ENCODE results near the gene ALX3.

ALX3 gene

DNA sequence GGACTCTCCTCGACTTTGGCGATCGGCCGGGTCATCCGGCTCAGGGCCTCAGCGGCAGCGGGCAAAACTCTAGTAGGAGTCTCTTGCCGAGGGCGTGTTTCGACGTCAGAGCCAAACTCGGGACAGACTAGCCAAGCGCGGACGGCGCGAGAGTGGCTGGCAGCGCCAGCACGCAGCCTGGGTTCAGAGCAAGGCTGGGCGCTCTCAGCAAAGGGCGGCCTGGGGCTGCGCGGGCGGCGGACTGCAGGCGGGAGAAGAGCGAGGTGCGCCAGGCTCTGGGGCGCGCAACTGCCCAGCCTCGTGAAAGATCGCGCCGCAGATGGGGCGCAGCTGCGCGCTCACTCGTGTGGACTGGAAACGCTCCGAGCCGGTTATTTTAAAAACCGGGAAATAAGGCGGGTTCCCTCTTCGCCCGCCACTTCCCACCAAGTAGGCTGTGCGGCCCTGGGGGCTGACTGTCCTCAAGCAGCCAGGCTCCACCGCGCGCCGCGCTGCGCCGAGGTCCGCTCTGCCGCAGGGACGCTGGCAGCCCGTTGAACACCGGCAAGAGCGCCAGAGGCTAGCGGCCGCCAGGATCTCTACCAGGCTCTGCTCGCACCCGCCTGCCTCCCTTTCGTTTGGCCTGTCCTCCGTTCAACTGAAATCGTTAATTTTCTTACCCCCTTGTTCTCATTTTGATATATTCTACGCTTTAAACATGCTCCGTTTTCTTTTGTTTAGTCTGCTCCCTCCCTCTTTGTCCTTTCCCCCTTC is 2.4 kb downstream of the ALX3 start:
- no peak for DNase-seq (ENCODE audit: low read depth, low spot score)
- no peak overlapping the region for H3K27ac ChIP-seq

DNA sequence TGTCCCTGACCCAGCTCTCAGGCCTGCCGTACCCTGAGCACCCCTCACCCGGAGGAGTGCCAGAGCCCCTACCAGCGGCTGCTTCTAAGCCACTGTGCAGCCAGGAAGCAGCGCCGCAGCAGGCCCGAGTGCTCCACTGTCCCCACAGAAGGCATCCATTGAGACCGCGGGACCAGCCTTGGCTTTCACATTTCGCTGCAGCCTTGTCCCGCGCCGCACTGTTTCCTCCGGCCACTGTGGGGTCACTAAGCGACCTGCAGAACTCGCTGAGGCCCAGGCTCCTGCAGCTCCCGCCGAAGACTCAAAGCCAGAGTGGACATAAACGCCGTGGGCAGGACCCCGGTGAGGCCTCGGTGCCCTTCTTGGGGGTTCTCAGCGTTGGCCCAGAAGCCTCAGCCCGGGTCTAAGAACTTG is 3.0 kb downstream of the ALX3 start:
- no peak overlapping the region for H3K27ac ChIP-seq
- DNase-seq (ENCODE audit: low read depth, low spot score): no peak

DNA sequence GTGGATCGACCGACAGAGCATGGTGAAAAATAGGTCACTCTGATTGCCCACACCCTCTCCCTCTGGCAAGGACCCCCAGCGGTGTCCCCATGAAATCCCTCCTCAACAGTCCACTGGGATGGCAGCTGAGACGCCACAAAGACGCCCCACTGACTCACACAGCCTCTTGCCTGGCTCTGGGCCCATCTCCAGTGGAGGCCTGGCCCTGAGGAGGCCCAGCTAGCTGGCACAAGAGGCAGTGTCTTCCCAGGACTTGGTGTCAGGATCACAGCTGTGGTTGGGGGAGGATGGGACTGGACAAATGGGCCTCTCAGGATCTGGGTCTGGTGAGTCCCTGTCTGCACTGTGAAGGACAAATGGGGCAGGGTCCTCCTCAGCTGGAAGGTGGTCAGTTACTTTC is 4.6 kb downstream of the ALX3 start:
- no peak overlapping the region for H3K27ac ChIP-seq
- no peak for DNase-seq (ENCODE audit: low read depth, low spot score)

DNA sequence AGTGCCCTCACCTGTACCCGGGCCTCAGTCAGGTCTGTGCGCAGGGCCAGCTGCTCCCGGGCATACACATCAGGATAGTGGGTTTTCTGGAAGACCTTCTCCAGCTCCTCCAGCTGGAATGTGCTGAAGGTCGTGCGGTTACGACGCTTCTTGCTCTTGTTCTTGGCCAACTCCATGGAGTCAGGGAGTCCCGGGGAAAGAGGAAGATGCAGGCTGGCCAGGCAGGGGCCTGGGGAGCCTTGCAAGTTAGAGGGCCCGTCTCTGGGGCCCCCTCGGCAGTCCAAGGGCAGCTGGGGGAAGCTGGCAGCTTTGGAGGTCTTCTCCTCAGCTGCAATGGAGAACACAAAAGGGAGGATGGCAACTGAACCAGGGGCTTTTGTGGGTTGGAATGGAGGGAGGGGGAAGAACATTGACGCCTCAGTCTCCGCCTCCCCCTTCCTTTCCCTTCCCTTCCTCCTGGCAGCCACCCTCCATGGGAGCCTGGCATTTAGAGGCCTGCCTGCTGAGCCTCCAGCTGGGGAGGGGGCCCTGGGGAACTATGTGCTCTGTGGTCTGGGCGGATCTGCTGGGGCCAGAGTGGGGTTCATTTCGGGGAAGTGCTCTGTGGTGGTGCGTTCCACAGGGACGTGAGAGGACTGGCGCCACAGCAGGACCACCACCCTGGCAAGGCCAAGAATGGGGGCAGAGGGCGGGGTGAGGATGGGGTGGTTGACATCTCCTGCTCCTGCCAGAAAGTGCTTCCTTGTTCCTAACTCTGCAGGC is 5.7 kb downstream of the ALX3 start:
- no peak overlapping the region for H3K27ac ChIP-seq
- no peak for DNase-seq (ENCODE audit: low read depth, low spot score)

DNA sequence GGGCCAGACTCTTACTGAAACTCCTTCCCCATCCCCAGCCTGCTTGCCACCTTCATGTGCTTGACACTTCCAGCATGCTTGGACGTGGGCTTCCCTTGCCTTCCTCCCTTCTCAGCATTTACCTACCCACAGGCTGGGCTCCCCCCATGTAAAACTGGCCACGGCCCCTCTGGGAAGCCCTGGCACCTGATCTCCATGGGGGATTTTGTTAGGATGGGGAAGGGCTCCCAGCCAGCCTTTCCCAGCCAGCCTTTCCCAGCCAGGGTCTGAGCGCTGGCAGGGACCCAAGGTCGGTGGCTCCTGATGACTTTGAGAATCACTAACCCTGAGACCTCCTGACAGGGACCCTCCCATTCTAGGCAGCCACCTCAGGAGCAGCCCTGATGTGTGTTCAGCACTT is 6.7 kb downstream of the ALX3 start:
- no peak for DNase-seq (ENCODE audit: low read depth, low spot score)
- no peak overlapping the region for H3K27ac ChIP-seq

DNA sequence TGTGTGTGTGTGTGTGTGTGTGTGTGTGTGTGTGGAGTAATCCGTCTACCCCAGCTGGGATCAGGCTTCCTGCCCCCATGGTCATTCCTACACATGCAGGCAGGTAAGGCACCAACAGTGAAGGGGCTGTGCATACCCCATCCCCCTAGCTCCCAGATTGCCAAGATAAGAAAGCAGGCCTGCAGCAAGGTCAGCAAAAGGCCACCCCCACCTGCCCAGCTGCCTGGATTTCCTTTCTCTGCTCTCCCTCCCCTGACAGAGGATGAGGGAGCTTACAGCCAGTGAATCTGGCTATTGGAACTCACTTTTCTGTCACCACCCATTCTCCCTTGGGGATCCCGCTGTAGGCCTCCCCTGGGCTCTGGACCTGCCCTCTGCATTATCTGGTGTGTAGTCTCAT is 7.9 kb downstream of the ALX3 start:
- no peak for DNase-seq (ENCODE audit: low read depth, low spot score)
- H3K27ac ChIP-seq: no peak overlapping the region

DNA sequence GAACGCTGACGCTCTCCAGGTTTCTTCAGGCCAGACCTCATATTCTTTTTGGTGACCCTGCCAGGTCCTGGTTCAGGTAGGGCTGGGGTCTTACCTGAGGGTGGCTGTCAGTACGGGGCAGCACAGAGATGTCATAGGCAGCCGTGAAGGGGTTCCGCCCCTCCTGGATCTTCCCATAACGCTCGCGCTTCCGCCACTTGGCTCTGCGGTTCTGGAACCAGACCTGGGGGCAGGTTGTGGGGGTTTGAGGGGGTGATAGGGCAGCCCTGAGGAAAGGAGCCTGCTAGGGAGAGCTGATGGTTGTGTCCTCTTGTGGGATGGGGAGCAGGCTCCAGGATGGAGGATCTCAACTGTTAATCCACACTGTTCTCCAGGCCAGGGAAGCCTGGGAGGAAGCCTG is 9.1 kb downstream of the ALX3 start:
- DNase-seq (ENCODE audit: low read depth, low spot score): no peak
- H3K27ac ChIP-seq: no peak overlapping the region

DNA sequence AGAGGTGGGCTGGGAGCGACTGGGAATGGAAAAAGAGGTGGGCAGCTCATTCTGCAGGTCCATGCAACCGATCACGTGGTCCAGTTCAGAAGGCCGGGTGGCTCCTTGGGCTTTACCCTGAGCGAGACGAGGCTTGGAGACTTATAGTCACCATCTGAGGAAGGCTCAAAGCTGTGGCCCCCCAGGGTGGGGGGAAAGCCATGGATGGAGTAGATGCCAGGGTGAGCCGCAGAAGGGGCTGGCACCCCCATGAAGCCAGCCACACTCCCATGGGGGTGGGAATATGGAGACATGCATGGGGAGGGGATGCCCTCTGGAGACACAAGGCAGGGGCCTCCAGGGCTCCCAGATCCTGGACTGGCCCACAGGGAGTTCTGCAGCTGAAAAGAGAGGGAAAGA is 9.8 kb downstream of the ALX3 start:
- no peak for DNase-seq (ENCODE audit: low read depth, low spot score)
- no peak overlapping the region for H3K27ac ChIP-seq

DNA sequence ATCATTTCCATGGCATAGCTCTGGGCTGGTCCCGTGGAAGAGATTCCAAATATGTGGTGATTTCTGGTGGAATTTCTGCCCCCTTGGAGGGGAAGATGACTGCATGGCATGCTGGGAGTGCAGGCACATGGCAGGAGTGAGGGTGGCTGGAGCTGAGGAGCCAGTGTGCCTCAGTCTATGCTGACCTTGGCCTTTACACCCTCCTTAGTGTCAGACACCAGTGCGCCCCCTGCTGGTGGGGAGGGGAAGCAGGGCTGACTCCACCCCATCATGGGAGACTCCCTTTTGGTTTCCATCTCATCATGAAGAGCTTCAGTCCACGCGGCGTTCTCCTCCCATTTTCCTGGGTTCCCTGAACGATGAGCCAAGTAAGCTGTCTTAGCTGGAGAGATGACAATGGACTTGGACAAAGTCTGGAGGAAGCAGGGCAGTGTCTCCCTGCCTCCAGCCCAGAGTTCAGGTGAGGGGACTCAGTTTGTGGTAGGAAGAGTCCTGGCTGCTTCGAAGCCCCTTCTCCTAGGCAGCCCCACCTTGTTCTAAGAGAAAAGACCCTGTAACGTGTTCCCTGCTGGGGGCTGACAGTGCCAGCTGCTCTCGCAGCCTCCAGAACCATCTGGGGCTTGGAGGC is 10.3 kb downstream of the ALX3 start:
- DNase-seq (ENCODE audit: low read depth, low spot score): no peak

DNA sequence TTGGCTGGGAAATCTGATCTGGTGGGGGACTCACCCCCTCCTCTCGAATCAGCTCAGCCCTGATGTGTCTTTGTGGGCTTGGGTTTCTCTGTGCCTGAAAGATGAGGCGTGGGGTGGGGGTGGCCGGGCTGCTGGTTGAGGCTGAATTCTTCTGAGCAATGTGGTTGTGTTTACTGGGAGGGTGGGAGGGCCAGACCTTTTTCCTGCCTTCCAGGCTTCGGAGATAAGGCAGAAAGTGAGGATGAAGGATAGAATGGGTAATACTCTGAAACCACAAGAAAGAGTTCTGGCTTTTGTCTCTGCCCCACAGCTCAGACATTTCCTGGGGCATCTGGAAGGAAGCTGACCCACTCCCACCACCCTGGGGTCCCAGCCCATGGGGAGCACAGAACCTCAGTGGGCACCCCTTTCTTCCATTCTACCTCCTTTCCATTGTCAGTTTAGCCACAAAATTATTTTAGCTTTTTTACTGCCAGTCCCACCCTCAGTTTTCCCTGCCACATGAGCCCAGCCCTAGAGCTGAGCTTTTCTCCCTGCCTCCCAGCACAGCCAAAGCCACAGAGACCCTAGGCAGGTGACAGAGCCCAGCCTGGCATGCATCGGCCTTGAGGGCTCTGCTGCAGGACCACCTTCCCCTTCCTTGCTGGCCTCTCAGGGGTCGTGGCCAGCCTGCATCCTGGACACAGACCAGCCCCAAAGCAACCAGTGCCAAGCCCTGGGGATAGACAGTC is 11.2 kb downstream of the ALX3 start:
- DNase-seq (ENCODE audit: low read depth, low spot score): no peak
- no peak overlapping the region for H3K27ac ChIP-seq

More for the DNA sequence above, 10.3 kb downstream of the ALX3 start:
- no peak overlapping the region for H3K27ac ChIP-seq

DNA sequence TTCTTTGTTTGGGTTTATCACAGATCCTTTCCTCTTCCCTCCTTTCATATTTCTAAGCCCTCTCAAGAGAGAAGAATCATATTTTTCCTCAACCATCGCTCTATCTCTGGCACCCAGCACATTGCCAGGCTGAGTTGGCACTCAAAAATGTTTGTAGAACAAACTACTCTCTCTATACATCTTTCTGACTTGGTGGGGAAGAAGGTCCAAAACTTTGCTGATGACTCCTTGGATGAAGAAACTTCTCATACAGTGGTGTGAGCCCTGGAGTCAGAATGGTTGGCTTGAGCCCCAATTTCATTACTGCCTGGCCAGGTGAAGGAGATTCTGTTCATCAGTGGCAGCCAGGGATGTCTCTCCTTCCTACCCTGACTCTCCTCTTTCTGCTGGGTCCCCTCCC is 11.9 kb downstream of the ALX3 start:
- DNase-seq (ENCODE audit: low read depth, low spot score): no peak
- H3K27ac ChIP-seq: no peak overlapping the region

DNA sequence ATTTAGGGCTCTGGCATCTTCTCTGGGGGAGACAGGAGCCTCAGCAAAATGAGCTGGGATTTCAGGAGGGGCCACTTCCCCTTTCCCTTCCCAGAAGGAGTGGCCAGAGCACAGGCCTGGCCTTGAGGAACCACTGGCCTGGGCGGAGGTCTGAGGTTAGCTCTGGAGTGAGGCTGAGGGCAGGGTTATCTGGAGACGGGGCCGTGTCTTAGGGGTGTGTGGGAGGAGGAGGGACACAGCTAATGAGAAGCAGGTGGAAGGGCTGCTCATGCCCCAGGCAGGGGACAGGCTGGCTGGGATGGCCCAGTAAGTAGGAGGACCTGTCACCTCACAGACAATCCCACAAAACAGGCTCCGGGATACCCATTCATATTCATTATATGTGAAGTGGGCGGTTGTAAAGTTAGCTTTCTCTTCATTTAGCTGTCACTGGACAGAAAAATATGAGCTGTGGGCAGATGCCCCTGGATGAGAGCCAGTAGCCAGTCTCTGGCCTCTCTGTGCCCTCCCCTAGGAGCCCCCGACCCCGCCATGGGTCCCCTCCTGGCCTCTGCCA is 12.4 kb downstream of the ALX3 start:
- no peak overlapping the region for H3K27ac ChIP-seq

DNA sequence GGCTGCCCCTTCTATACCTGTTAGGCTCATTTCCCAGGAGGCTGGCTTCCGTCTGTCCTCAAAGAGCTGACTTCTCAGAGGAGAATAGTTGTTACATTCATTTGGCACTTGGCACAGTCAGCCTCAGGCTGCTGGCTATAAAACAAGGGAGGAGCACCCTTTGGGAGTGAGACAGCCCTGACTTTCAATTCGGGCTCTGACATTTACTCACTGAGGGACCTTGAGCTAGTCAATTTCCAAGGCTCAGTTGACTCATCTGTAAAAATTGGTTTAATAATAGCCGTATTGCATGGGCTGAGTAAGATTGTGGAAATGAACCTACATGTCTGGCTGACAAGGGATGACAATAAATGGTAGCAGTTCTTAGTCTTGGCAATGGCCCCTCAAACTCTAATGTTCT is 13.7 kb downstream of the ALX3 start:
- H3K27ac ChIP-seq: peak overlapping the region; percentile 71
- DNase-seq (ENCODE audit: low read depth, low spot score): peak; percentile 52

More for the DNA sequence above, 12.4 kb downstream of the ALX3 start:
- no peak for DNase-seq (ENCODE audit: low read depth, low spot score)

DNA sequence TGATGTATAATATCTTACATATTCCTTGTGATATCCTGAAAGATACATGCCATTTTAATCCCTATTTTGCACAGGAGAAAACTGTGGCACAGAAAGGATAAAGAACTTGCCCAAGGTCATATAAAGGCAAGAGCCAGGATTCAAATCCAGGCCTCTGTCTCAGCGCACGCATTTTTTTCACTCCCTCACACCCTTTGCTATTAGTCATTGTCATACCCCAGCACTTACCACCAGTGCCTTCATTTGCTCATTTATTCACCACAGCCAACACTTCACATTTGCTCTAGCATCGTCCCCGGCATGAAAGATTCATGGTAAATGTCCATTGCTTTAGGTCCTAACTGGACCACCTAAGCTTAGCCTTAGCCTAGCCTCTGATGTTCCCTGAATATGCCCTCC is 14.2 kb downstream of the ALX3 start:
- no peak for DNase-seq (ENCODE audit: low read depth, low spot score)
- peak overlapping the region; percentile 71 for H3K27ac ChIP-seq

DNA sequence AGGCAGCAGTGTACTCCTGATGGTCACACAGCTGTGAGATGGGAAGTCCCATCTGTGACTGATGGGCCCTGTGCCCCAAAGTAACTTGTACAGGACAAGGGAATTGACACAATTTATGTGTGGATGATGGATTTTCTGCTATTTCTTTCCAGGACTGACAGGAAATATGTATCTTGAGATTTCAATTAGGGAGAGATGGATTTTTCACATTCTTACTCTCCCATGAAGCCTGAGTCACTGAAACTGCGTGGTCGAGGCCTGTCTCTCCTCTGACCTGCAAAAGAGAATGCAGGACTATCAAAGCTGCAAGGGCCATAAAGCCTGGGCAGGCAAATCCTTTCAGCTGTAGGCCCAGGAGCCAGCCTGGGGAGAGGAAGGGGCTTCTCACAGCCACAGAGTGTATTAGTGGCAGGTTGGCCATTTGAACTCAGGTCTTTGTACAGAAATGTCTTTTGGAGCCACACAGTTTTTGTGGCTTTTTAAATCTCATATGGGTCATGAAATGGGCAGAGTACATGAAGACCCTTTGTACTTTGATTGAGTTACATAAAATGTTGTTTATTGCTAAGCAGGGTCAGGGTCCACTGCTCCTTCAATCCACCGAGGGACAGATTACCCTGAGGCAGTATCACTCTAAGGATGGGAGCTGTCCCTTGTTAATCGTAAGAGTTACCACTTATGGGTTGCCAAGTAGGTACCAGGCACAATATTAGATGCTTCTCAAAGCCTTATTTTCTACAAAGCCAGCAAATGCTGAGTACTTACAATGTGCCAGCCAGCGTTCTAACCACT is 14.8 kb downstream of the ALX3 start:
- peak overlapping the region; percentile 71 for H3K27ac ChIP-seq
- DNase-seq (ENCODE audit: low read depth, low spot score): no peak

DNA sequence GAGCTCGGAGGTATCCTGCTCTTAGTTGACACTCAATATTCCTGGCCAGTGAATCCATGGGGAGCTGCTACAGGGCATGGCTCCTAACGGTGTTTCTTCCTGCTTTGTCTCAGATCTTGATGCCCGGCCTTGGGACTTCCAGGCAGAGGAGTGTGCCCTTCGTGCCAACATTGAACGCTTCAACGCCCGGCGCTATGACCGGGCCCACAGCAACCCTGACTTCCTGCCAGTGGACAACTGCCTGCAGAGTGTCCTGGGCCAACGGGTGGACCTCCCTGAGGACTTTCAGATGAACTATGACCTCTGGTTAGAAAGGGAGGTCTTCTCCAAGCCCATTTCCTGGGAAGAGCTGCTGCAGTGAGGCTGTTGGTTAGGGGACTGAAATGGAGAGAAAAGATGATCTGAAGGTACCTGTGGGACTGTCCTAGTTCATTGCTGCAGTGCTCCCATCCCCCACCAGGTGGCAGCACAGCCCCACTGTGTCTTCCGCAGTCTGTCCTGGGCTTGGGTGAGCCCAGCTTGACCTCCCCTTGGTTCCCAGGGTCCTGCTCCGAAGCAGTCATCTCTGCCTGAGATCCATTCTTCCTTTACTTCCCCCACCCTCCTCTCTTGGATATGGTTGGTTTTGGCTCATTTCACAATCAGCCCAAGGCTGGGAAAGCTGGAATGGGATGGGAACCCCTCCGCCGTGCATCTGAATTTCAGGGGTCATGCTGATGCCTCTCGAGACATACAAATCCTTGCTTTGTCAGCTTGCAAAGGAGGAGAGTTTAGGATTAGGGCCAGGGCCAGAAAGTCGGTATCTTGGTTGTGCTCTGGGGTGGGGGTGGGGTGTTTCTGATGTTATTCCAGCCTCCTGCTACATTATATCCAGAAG is 16.7 kb downstream of the ALX3 start:
- no peak overlapping the region for H3K27ac ChIP-seq
- no peak for DNase-seq (ENCODE audit: low read depth, low spot score)

DNA sequence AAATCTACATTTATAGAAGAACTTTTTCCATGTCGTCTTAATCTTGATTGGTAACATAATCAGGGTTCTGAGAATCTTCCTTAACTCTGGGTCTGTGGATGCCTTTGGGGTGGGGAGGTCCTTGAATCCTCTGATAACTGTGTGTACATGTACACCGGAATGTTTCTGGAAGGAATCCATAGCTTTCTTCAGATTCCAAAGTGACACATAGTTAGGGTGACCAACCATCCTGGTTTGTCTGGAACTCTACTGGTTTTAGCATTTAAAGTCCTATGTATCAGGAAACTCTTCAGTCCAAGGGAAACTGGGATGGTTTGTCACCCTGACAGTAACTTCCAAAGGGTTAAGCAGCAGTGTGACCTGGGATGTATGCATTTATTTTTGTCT is 19.2 kb downstream of the ALX3 start:
- H3K27ac ChIP-seq: no peak overlapping the region

DNA sequence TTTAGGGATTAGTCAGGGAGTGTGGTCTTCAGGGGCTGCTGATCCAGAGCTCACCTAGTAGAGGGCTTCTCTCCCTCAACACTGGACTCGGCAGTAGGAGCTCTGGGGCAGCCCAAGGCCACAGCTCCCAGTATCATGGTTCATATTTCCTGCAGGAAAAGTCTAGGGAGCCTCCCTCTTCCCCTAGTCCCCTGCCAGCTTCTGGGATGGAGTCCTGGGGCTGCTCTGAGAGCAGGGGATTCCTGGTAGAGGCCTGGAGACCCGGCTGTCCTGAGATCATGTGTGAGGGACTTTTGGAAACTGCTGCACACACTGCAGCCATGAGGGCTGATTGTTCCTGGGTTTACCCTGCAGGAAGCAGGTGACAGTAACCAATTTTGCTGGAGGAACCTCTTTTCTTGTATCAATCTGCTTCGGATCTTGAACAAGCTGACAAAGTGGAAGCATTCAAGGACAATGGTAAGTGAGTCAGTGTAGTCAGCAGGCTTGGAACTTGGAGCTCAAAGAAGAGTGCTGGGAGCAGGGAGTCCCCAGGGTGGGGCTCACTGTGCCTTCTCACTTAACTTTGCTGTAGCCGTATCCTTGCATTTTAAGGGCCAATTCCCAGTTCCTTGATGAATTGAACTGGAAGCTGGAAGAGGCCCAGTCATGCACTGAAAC is 19.7 kb downstream of the ALX3 start:
- H3K27ac ChIP-seq: no peak overlapping the region
- no peak for DNase-seq (ENCODE audit: low read depth, low spot score)

More for the DNA sequence above, 19.2 kb downstream of the ALX3 start:
- no peak for DNase-seq (ENCODE audit: low read depth, low spot score)
